Renal cortical epithelial cell (primary cell): ENCODE data around the gene COBLL1. TPM values are rescaled to one million over a fixed set of nuclear protein-coding genes. Genes with fewer than 3 reads are reported as not detected.

ENCODE experiments used
- DNase-seq: peaks from one replicate; pipeline ENCODE4 v3.0.0-alpha.2; 2011; ENCODE audit warnings: low read depth
- total RNA-seq: library from RNA; depleted of rRNA; stranded (reverse); fragments of >200 nt; gene quantifications from 2 replicates; pipeline ENCODE4 v1.2.3, GENCODE V29; 2014

Gene COBLL1
- total RNA-seq, 1 donor from 2014 or later, result 117 TPM

GRCh38 chr2:164757934-164758695, 83.5 kb downstream of the COBLL1 start:
- peak; percentile 72 for DNase-seq

GRCh38 chr2:164756773-164757172, 84.8 kb downstream of the COBLL1 start:
- no peak for DNase-seq

GRCh38 chr2:164755952-164756351, 85.7 kb downstream of the COBLL1 start:
- no peak for DNase-seq

- DNase-seq, result no peak
These were observed 87.2 kb downstream of the COBLL1 start for GRCh38 chr2:164754157-164755093.

- DNase-seq, result no peak
These were observed 88.7 kb downstream of the COBLL1 start for GRCh38 chr2:164752956-164753355.

- no peak for DNase-seq
These were observed 93.7 kb downstream of the COBLL1 start for GRCh38 chr2:164747783-164748433.

GRCh38 chr2:164747140-164747539, 94.5 kb downstream of the COBLL1 start:
- no peak for DNase-seq

- peak; percentile 91 for DNase-seq
These were observed 94.9 kb downstream of the COBLL1 start for GRCh38 chr2:164746713-164747112.

- DNase-seq, result peak; percentile 78
These were observed 96.4 kb downstream of the COBLL1 start for GRCh38 chr2:164745012-164745797.

- no peak for DNase-seq
These were observed 98.8 kb downstream of the COBLL1 start for GRCh38 chr2:164742738-164743317.

GRCh38 chr2:164739966-164740365, 101.7 kb downstream of the COBLL1 start:
- peak; percentile 93 for DNase-seq

- peak; percentile 74 for DNase-seq
These were observed 104.0 kb downstream of the COBLL1 start for GRCh38 chr2:164737612-164738081.

GRCh38 chr2:164735309-164735919, 106.2 kb downstream of the COBLL1 start:
- peak; percentile 97 for DNase-seq

GRCh38 chr2:164734196-164734595, 107.4 kb downstream of the COBLL1 start:
- DNase-seq, result peak; percentile 42

GRCh38 chr2:164725542-164725941, 116.1 kb downstream of the COBLL1 start:
- peak; percentile 50 for DNase-seq

- no peak for DNase-seq
These were observed 118.8 kb downstream of the COBLL1 start for GRCh38 chr2:164722616-164723338.

GRCh38 chr2:164721430-164721829, 120.2 kb downstream of the COBLL1 start:
- no peak for DNase-seq

GRCh38 chr2:164719996-164720941, 121.4 kb downstream of the COBLL1 start:
- DNase-seq, result peak; percentile 83
